Measurements from ENCODE around the gene CARD19. TPM values are rescaled to one million over a fixed set of nuclear protein-coding genes. Genes with fewer than 3 reads are reported as not detected.

CARD19 gene
- total and polyA plus RNA-seq, 7 experiments from 2014 or later = 43.0 to 90.0 (median 59.2) TPM

- Histone ChIP-seq H3K9me3 (ENCODE audit: control insufficient read depth in 2 of 3, low read length in 3 of 3) (no peaks in the 10 kb centered on the region), H3K27me3 (ENCODE audit: control insufficient read depth in 2 of 2, insufficient read depth in 2 of 2, low read length in 2 of 2) (no peaks in the 10 kb centered on the region), H3K4me3 (ENCODE audit: low read length) (no peak overlapping the region), H3K27ac (ENCODE audit: low read depth, low read length) (no peak overlapping the region), H3K4me1 (ENCODE audit: control insufficient read depth in 2 of 2, insufficient read depth in 2 of 2, low read length in 2 of 2) (peaks cover 5 to 18% of the 10 kb centered on the region in 2 donors), H3K36me3 (ENCODE audit: control insufficient read depth in 2 of 3, insufficient read depth in 3 of 3, low read length in 3 of 3) (no peaks in the 10 kb centered on the region)
- Mint-ChIP-seq H3K4me1 (peaks cover 21 to 71% (median 56%) of the 10 kb centered on the region in 7 donors), H3K36me3 (no peaks in the 10 kb centered on the region), H3K27ac (peak overlapping the region in 6 of 9 donors; percentile 2 to 89 (median 68)), H3K9me3 (peaks cover 0 to 2% (median 0%) of the 10 kb centered on the region in 11 donors), H3K27me3 (peaks cover 0 to 2% (median 0%) of the 10 kb centered on the region in 5 donors), H3K4me3 (no peak overlapping the region)
- ChIA-PET CTCF (interaction anchor here (0.5 to 1.0 kb wide), 2 partner anchors 11 to 62 kb away, joined by 3 to 4 read pairs; no protein-coding TSS in a partner anchor), POLR2A (interaction anchor here (0.6 to 10.5 kb wide), 9 partner anchors 8 to 404 kb away, joined by 3 to 74 read pairs (median 5); no protein-coding TSS in a partner anchor)
- ATAC-seq (peak; percentile 52), DNase-seq (no peak)
- intact Hi-C loops (cut with micrococcal nuclease) = no loop called here
Observed at GRCh38 chr9:93052791-93053540, 43.1 kb upstream of the CARD19 start.

GRCh38 chr9:93053781-93054331 lies 42.2 kb upstream of the CARD19 start:
- POLR2A ChIA-PET = interaction anchor here (0.7 to 10.5 kb wide), 12 partner anchors 8 to 403 kb away, joined by 3 to 74 read pairs (median 6); no protein-coding TSS in a partner anchor
- Mint-ChIP-seq H3K4me1 (peaks cover 20 to 70% (median 54%) of the 10 kb centered on the region in 7 donors), H3K4me3 (no peak overlapping the region), H3K27me3 (peaks cover 0 to 2% (median 0%) of the 10 kb centered on the region in 5 donors), H3K9me3 (peaks cover 0 to 2% (median 0%) of the 10 kb centered on the region in 11 donors), H3K27ac (peak overlapping the region in 7 of 9 donors; percentile 30 to 89 (median 64)), H3K36me3 (no peaks in the 10 kb centered on the region)
- ATAC-seq (no peak), DNase-seq (no peak)
- H3K9me3 ChIP-seq (ENCODE audit: control insufficient read depth in 2 of 3, low read length in 3 of 3) = no peaks in the 10 kb centered on the region
- H3K27me3 ChIP-seq (ENCODE audit: control insufficient read depth in 2 of 2, insufficient read depth in 2 of 2, low read length in 2 of 2) = no peaks in the 10 kb centered on the region
- no peak overlapping the region for H3K27ac ChIP-seq (ENCODE audit: low read depth, low read length)
- CTCF ChIA-PET = no interaction called here
- intact Hi-C loops (cut with micrococcal nuclease) = no loop called here
- H3K4me1 ChIP-seq (ENCODE audit: control insufficient read depth in 2 of 2, insufficient read depth in 2 of 2, low read length in 2 of 2) = peaks cover 9 to 23% of the 10 kb centered on the region in 2 donors
- H3K36me3 ChIP-seq (ENCODE audit: control insufficient read depth in 2 of 3, insufficient read depth in 3 of 3, low read length in 3 of 3) = no peaks in the 10 kb centered on the region
- no peak overlapping the region for H3K4me3 ChIP-seq (ENCODE audit: low read length)

GRCh38 chr9:93054758-93055704 lies 41.0 kb upstream of the CARD19 start:
- peak overlapping the region; percentile 3 for H3K27ac ChIP-seq (ENCODE audit: low read depth, low read length)
- Mint-ChIP-seq H3K27ac (peak overlapping the region in 8 of 9 donors; percentile 43 to 95 (median 87)), H3K9me3 (peaks cover 0 to 4% (median 0%) of the 10 kb centered on the region in 11 donors), H3K36me3 (peaks cover 0 to 5% (median 0%) of the 10 kb centered on the region in 5 donors), H3K4me3 (peak overlapping the region in 1 of 10 donors; percentile 0), H3K4me1 (peaks cover 17 to 62% (median 47%) of the 10 kb centered on the region in 7 donors), H3K27me3 (no peaks in the 10 kb centered on the region)
- H3K27me3 ChIP-seq (ENCODE audit: control insufficient read depth in 2 of 2, insufficient read depth in 2 of 2, low read length in 2 of 2) = no peaks in the 10 kb centered on the region
- H3K4me1 ChIP-seq (ENCODE audit: control insufficient read depth in 2 of 2, insufficient read depth in 2 of 2, low read length in 2 of 2) = peaks cover 17 to 24% of the 10 kb centered on the region in 2 donors
- intact Hi-C loops (cut with micrococcal nuclease) = no loop called here
- CTCF ChIA-PET = no interaction called here
- H3K9me3 ChIP-seq (ENCODE audit: control insufficient read depth in 2 of 3, low read length in 3 of 3) = no peaks in the 10 kb centered on the region
- no peak for ATAC-seq
- no peak overlapping the region for H3K4me3 ChIP-seq (ENCODE audit: low read length)
- DNase-seq = no peak
- POLR2A ChIA-PET = interaction anchor here (0.6 to 10.5 kb wide), 12 partner anchors 10 to 102 kb away, joined by 3 to 74 read pairs (median 6); no protein-coding TSS in a partner anchor
- no peaks in the 10 kb centered on the region for H3K36me3 ChIP-seq (ENCODE audit: control insufficient read depth in 2 of 3, insufficient read depth in 3 of 3, low read length in 3 of 3)

- POLR2A ChIA-PET = interaction anchor here (0.9 to 10.5 kb wide), 9 partner anchors 8 to 94 kb away, joined by 3 to 74 read pairs (median 5); no protein-coding TSS in a partner anchor
- H3K27ac ChIP-seq (ENCODE audit: low read depth, low read length) = peak overlapping the region; percentile 88
Observed at GRCh38 chr9:93057042-93057702, 38.8 kb upstream of the CARD19 start.

GRCh38 chr9:93057703-93058354 lies 38.2 kb upstream of the CARD19 start:
- intact Hi-C loops (cut with micrococcal nuclease) = loop anchor here (1.0 to 2.0 kb wide), 4 partner anchors 30 to 77 kb away; partner anchors contain the start of genes CARD19 (in 1 of the 2) and NINJ1 (in 1 of the 2)
- peak; percentile 25 for ATAC-seq
- H3K27me3 Mint-ChIP-seq = no peaks in the 10 kb centered on the region
- no peak overlapping the region for H3K4me3 ChIP-seq (ENCODE audit: low read length)
- H3K9me3 ChIP-seq (ENCODE audit: control insufficient read depth in 2 of 3, low read length in 3 of 3) = no peaks in the 10 kb centered on the region
- peaks cover 0 to 4% (median 0%) of the 10 kb centered on the region in 11 donors for H3K9me3 Mint-ChIP-seq
- peak overlapping the region; percentile 77 to 95 (median 89) for H3K27ac Mint-ChIP-seq
- no peaks in the 10 kb centered on the region for H3K36me3 ChIP-seq (ENCODE audit: control insufficient read depth in 2 of 3, insufficient read depth in 3 of 3, low read length in 3 of 3)
- CTCF ChIA-PET = no interaction called here
- DNase-seq = no peak
- H3K36me3 Mint-ChIP-seq = peaks cover 0 to 17% (median 4%) of the 10 kb centered on the region in 5 donors
- peaks cover 45 to 52% of the 10 kb centered on the region in 2 donors for H3K4me1 ChIP-seq (ENCODE audit: control insufficient read depth in 2 of 2, insufficient read depth in 2 of 2, low read length in 2 of 2)
- POLR2A ChIA-PET = interaction anchor here (0.6 to 10.5 kb wide), 8 partner anchors 8 to 58 kb away, joined by 3 to 74 read pairs (median 4); no protein-coding TSS in a partner anchor
- peak overlapping the region; percentile 58 to 88 (median 78) for H3K4me3 Mint-ChIP-seq
- H3K27me3 ChIP-seq (ENCODE audit: control insufficient read depth in 2 of 2, insufficient read depth in 2 of 2, low read length in 2 of 2) = no peaks in the 10 kb centered on the region
- peaks cover 36 to 79% (median 68%) of the 10 kb centered on the region in 7 donors for H3K4me1 Mint-ChIP-seq
- peak overlapping the region; percentile 88 for H3K27ac ChIP-seq (ENCODE audit: low read depth, low read length)

More at GRCh38 chr9:93057042-93057702, 38.8 kb upstream of the CARD19 start:
- peaks cover 32 to 76% (median 63%) of the 10 kb centered on the region in 7 donors for H3K4me1 Mint-ChIP-seq
- H3K27me3 Mint-ChIP-seq = no peaks in the 10 kb centered on the region
- H3K27ac Mint-ChIP-seq = peak overlapping the region; percentile 62 to 95 (median 89)
- H3K4me3 Mint-ChIP-seq = peak overlapping the region in 9 of 10 donors; percentile 47 to 88 (median 76)
- H3K9me3 Mint-ChIP-seq = peaks cover 0 to 4% (median 0%) of the 10 kb centered on the region in 11 donors
- DNase-seq = no peak
- Histone ChIP-seq H3K4me1 (ENCODE audit: control insufficient read depth in 2 of 2, insufficient read depth in 2 of 2, low read length in 2 of 2) (peaks cover 38 to 46% of the 10 kb centered on the region in 2 donors), H3K4me3 (ENCODE audit: low read length) (no peak overlapping the region), H3K36me3 (ENCODE audit: control insufficient read depth in 2 of 3, insufficient read depth in 3 of 3, low read length in 3 of 3) (no peaks in the 10 kb centered on the region), H3K9me3 (ENCODE audit: control insufficient read depth in 2 of 3, low read length in 3 of 3) (no peaks in the 10 kb centered on the region), H3K27me3 (ENCODE audit: control insufficient read depth in 2 of 2, insufficient read depth in 2 of 2, low read length in 2 of 2) (no peaks in the 10 kb centered on the region)
- intact Hi-C loops (cut with micrococcal nuclease) = no loop called here
- ATAC-seq = no peak
- CTCF ChIA-PET = interaction anchor here (1.0 kb wide), 1 partner anchor 39 kb away, joined by 3 read pairs; no protein-coding TSS in a partner anchor
- peaks cover 0 to 14% (median 4%) of the 10 kb centered on the region in 5 donors for H3K36me3 Mint-ChIP-seq

Measured in naive thymus-derived CD4-positive, alpha-beta T cell (primary cell).